KG1 (cell line): Measurements from ENCODE around the gene GRIK1.

Experiments
- DNase-seq: peaks from one replicate; lab custom pipeline; 2025; lab: John Stamatoyannopoulos, UW

Gene GRIK1

DNA sequence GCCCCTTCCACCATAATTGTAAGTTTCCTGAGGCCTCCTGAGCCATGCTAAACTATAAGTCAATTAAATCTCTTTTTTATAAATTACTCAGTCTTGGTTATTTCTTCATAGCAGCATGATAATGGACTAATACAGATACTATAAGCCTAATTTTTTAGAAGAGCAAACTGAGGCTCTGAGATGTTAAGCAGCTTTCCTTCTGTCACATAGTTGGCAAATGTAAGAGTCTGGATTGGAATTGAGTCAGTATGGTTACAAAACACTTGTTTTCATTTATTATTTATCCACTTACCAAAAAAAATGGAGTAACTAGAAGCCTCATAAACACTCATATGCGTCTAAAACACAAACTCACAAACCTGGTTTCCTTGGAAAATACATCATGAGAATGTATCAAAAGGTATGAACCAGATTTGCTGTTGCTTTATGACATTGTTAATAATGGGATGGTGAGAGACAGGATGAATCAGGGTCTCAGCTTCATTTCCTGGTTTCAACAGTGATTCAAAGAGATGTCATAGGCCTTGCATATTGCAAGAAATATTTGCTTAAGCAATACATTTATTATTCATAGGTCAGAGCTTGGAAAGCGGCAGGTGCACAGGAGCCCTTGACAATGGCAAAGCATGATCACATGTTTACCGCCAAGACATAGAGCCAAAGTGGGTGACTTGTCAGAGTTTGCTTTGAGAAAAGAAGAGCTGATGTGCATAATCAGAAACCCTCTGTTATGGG is 221.5 kb downstream of the GRIK1 start:
- DNase-seq = no peak

DNA sequence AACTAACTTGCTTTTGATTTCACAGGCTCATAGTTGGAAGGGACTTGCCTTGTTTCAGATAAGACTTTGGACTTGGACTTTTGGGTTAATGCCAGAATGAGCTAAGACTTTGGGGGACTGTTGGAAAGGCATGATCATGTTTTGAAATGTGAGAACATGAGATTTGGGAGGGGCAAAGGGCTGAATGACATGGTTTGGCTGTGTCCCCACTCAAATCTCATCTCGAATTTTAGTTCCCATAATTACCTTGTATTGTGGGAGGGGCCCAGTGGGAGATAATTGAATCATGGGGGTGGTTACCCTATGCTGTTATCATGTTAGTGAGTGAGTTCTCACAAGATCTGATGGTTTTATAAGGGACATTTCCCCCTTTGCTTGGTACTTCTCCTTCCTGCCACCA is 222.1 kb downstream of the GRIK1 start:
- DNase-seq = no peak

DNA sequence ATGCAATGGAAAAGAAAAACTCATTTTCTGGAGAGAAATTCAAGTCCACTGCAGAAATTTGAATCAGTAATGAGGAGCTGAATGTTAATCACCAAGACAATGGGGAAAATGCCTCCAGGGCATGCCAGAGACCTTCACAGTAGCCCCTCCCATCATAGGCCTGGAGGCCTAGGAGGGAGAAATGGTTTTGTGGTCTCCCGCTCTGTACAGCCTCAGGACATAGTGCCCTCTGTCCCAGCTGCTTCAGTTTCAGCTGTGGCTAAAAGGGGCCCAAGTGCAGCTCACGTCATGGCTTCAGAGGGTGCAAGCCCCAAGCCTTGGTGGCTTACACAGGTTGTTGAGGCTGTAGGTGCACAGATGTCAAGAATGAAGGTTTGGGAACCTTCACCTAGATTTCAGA is 223.0 kb downstream of the GRIK1 start:
- DNase-seq = no peak

DNA sequence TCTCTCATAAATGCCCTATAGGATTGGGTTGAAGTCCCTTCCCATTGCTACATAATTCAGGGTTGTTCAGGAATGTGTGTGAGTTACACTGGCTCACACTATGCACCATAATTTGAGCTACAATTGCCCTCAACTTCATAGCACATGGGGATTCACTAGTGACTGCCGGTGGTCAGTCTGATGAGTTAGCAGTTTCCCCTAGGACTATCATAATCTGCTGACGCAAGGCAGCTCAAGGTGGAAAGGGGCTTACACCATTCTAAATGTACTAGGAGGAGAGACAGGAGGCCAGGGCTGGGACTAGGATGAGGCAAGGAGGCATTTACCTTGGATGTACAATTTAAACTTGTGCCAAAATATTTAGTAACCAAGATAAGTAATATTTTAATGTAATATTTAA is 224.7 kb downstream of the GRIK1 start:
- DNase-seq = no peak

DNA sequence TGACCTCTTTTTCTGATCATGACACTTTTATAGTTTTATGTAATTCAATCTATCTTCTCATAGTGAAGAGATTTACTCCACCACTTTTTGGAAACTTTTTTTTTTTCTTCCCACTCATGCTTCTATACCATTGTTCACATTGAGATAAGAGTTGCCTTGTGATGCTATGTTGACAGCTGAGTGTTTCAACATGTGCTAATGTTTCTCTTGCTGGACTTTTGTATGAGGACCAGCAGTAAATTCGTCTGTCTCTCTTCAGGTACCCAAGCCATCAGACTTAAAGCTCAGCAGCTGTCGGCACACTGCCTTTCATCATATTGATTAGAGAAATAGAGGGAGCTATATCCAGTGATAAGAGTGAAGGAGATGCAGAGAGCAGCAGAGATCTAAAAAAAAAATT is 227.0 kb downstream of the GRIK1 start:
- DNase-seq = no peak

DNA sequence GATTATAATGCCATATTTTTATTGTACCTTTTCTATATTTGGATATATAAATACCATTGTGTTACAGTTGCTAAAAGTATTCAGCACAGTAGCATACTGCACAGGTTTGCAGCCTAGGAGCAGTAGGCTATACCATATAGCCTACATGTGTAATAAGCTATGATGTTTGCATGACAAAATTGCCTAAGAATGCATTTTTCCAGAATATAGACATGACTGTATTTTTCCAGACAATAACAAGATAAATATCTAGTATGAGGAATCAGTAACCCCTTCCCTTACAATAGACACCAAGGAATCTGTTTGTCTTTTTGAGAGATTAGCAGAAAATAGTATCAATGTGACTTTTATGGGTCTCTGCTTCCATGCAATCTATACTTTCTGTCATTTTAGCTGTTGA is 228.6 kb downstream of the GRIK1 start:
- DNase-seq = no peak

DNA sequence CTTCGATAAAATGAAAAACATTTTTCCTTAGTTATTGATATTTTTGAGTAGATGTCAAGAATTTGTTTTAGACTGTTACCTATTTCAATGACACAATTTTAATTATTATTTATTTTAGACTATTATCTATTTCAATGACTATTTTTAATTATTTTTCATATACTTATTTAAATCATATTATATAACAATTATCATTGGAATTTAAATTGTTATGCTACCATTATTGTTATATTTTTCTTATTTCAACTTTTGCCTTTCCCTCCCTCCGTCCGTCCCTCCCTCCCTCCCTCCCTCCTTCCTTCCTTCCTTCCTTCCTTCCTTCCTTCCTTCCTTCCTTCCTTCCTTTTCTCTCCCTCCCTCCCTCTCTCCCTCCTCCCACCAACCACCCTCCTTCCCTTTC is 229.3 kb downstream of the GRIK1 start:
- DNase-seq = no peak

DNA sequence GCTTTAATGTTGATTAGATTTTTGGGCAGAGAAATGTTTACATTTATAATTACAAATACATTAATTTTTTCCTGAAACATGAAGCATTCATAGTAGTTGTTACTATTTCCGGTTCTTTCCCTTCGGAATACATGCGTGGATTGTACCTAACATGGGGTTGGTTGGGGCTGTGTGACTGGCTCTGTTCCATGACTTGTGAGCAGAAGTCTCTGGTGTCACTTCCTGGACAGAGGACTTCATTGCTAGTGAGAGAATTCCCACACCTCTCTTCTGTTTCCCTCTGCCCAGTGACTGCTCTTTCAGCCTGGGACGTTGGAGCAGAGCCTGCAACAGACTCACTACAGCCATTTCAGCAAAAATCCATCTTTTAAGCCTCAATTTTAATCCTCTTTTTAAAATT is 231.4 kb downstream of the GRIK1 start:
- no peak for DNase-seq

DNA sequence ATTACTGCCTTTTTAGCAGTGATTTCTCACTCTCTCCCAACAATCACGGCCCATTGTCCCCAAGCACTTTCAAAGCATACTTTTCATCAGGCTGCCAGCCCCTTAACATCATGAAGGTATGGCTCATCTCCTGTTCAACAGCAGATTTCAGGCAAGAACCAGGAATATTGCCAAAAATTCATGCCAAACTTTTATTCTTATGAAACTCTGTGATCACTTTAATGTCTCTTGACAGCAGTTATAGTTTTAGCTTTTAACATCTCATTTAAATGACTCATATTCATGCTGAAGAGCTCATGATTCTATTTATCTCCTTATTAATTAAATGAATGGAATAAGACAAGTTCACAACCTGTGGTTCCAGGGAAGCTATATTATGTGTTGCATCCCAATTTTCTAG is 235.1 kb downstream of the GRIK1 start:
- no peak for DNase-seq

DNA sequence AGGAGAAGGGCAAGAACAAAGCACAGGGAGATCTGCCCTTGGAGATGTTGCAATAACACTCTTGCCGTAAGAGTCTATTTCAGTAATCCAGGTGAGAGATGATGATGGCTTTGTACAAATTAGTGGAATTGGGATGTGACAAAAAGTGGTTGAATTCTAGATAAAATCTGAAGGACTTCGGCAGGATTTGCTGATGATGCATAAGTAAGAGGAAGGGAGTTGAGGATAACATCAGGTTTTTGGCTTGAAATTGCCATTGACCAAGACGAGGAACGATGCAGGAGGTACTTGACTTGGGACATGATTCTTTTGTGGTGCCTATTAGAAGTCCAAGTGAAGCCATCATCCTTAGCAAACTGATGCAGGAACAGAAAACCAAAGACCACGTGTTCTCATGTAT is 238.1 kb downstream of the GRIK1 start:
- no peak for DNase-seq

DNA sequence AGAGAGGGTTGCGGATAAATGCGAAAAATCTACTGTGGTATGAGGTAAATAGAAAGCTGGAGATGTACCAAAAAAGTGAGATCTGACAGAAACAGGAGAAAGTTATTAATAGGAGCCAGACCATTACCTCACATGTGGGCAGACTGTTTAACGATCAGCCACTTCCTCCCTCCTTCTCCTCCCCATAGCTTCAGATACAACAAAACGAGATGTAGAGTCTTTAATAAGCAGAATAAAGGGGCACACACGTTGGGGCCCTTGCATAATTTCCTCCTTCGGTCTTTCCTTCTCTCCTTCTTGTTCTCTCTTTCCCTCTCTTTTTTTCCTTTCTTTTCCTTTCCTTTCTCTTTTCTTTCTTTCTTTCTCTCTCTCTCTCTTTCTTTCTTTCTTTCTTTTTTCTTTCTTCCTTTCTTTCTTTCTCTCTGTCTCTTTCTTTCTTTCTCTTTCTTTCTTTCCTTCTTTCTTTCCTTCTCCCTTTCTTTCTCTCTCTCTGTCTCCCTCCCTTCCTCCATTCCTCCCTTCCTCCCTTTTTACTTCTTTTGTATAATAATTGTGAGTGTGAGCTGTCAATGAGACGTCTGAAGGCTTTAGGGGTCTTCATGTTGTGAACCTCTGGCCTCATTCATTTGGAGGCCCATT is 242.1 kb downstream of the GRIK1 start:
- no peak for DNase-seq

DNA sequence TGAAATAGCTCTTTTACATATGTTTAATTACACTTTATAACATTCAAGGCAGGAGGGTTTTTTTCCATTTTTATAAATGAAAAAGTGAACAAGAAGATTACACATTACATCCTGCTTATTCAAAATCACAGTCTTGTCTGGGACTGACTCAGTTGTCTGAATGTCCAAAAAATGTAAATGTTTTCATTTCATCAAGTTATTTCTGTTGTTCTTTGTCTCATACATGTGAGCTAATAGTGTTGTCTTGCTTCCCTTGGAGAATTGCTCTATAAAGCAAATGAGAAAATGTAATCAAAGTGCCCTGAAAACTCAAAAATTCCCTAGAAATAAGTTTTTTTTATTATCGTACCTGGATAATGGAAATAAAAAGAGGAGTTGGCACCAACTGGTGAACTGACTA is 242.9 kb downstream of the GRIK1 start:
- no peak for DNase-seq

DNA sequence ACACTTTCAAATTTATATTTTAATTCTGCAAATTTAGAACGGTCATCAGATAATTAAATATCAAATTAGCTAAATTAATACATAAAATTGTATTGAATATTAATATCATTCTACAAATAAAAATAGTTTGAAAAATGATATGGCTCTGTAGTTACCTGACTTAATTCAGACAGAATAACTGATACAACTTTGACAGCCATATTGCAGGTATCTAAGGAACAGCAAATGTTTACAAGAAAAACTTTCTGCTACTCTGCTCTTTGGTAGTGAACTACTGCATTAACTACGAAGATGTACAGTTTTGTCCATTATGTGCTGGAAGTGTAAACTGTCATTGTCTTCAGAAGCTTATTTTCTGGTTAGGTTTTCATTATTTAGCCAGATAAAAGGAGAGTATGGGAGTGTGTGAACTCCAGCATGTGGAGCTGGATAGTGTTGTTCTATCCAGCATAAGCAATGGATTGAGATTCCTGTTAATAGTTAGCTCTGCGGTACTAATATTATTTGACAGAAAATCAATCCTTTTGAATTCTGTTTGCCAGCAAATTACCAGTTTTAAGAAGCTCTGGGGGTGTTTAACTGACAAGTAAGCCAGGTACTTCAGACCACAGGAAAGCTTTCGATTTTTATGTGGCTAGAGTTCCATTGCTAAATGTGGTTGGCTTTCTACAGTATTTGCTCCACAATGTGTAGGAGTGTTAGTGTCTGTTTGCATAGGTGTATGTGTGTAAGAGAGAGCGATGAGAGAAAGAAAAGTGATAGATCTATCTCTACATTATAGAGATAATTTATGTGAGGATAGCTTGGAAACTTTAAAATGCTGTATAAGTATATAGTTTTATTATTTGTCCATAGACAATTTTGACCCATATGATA is 247.9 kb downstream of the GRIK1 start:
- DNase-seq = no peak

DNA sequence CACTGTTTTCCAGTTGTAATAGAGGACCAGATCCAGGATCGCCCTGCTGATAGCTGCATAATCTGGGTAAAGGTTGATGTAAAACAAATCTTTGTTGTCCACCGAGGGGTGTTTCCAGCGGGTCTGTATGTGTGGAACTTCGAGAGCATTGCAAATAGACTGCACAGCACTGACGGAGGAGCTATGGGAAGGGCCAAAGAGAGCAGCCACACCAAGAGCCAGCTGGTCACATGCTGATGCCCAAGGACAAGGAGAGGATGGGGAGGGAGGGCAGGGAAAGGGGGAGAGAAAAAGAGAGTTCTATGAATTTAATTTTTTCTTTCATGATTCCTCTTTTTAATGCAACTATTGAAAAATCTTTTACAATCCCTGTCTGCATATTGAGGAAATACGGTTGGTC is 250.0 kb downstream of the GRIK1 start:
- DNase-seq = no peak

DNA sequence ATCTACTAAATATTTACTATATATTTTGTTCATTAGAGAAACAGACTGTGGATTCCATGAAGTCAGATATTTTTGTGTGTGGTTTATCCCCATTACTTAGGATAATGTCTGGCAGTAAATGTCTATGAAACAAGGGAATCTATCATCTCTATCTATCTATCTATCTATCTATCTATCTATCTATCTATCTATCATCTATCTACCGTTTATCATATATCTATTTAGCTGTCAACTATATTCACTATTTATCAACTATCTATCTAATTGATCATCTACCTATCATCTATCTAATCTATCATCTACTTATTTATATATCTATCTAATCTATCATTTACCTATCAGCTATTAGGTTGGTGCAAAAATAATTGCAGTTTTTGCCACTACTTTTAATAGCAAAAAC is 255.7 kb downstream of the GRIK1 start:
- DNase-seq = no peak

DNA sequence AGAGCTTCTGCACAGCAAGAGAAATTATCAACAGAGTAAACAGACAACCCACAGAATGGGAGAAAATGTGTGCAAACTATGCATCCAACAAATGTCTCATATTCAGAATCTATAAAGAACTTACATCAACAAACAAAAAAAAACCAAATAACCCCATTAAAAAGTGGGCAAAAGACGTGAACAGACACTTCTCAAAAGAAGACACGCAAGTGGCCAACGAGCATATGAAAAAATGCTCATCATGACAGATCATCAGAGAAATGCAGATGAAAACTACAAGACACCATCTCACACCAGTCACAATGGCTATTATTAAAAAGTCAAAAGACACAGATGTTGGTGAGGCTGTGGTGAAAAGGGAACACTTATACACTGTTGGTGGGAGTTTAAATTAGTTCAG is 257.0 kb downstream of the GRIK1 start:
- DNase-seq = no peak

DNA sequence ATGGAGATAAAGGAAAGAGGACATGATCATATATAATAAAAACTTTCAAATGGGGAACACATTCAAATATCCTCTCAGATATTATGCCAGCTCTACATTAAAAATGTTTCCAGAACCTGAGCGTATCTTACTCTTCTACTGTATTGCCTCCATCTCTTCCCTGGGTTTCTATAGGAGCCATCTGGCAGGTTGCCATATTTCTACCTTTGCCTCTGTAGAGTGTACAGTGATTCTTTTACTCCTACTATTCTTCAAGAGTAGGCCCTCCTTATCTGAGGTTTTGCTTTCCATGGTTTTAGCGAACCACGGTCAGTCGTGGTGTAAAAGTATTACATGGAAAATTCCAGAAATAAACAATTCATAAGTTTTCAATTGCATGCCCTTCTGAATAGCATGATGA is 259.5 kb downstream of the GRIK1 start:
- no peak for DNase-seq

DNA sequence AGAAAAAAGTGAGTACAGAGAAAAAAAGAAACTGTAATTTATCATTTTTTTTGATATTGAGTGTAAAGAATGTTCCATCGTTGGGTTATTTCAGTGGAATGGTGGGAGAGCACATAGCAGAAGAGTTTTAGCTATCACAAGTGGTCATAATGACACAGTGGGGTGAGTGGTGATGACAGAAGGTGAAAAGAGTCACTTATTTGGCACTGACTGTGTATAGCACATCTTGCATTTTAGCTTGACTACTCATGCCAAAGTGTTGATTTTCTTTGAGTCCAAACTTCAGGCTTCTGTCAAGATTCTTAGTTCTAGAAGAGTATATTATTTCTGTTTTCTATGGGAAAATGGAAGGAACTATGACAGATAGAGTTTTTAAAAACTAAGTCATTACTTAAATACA is 261.2 kb downstream of the GRIK1 start:
- DNase-seq = no peak

DNA sequence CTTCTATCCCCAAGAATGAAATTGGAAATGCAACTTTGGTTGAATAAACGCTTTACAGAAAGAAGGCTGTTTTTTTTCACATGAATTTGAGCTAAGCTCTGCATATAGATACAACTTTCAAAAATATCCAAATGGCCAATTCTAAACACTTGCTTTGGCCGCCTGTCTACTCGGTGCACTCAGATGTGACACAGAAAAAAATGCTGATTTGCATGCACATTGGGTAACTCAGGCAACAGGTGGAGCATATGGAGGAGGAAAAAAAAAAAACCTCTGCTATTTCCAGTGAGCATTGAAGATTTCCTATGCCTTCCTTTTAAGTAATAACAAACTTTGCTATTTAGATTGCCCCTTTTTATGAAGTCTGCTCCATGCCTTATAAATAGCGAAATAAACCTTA is 262.5 kb downstream of the GRIK1 start:
- DNase-seq = no peak

DNA sequence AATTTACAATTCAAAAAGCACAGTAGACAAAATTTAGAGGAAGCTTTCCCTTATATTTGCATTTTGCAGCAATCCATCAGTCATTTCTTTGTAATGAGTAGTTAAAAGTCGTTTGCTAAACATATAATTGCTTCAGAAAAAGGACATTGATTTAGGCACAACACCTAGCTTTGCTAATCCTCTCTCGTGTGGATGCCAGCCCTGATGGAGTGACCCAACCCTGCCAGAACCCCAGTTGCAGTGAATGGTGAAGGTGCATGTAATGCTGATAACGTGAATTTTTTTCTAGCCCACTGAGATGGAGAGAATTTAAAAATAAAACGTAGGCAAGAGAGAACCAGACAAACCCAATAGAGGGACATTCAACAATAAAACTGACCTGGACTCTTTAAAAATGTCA is 263.4 kb downstream of the GRIK1 start:
- no peak for DNase-seq

DNA sequence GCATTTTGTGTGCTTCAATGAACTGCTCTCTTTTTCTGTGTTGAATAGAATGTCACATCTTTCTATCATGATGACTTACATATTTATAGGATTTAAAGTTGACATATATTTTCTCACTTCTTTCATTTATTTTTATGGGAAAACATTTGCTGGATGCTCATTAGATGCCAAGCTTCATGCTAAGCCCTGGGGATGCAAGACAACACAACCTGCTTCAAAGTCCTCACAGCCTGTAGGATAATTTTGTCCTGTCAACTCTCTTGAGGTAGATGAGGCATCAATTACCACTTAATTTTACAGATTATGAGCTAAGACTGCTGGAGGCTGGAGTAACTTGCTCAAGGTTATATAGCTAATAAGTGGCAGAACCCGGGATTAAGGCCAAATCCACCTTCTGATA is 264.3 kb downstream of the GRIK1 start:
- no peak for DNase-seq

DNA sequence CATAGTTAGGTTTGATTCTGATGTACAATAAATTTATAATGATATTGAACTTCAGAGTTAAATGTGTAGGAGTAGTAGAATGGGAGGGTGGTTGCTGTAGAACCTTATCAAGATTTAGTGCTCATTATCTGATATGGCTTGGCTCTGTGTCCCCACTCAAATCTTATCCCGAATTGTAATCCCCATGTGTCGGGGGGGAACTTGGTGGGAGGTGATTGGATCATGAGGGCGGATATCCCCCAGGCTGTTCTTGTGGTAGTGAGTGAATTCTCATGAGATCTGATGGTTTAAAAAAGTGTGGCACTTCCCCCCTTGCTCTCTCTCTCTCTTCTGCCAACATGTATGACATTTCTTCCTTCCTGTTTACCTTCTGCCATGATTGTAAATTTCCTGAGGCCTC is 265.5 kb downstream of the GRIK1 start:
- no peak for DNase-seq

DNA sequence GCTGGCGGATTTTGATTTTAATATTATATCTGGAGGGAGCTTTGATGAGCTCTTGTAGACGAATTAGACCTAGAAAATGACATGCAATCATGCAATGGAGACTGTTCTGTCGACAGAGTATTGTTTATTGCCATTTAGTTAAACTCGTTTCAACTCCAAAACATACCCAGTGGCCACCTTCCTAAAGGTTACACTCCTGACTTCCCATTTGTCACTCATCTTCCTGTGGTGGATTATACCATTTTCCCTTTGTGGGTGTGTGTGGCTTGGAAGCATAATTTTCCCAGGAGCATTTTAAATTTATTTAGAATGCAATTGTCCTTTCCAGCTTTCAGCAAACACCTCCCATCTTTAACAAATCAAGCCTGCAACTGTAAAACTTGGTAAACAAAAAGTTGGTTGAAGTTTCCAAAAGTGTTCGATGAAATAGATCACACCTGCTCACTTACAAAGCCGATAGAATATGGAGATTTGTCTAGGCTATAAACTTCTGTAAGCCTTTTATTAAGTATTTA is 266.6 kb downstream of the GRIK1 start:
- DNase-seq = no peak
